ENCODE data around the gene CARMIL3. TPM values are rescaled to one million over a fixed set of nuclear protein-coding genes. Genes with fewer than 3 reads are reported as not detected.

Gene CARMIL3
- total and polyA plus RNA-seq, 2 of the 4 experiments (the other 2 are of a cell fraction): under 0.01 TPM; not detected in 1

DNA sequence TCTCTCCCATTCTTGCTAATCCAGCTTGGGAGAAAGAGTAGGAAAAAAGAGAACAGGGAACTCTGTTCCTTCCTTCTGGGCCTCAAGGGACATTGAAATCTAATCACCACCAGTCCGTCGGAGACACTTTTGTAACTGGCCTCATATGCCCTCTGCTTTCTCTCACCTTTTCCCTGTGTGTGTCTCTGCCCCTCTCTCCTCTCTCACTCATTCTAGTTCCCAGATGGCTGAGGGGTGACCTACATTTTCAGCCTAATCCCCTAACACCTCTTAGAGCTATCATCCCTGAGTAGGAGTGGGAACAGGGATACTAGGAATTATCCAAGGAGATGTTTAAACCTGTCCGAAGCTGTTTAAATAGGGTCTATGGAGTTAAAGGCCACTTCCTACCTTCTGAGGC lies 33.4 kb downstream of the CARMIL3 start:
- Histone ChIP-seq H2BK15ac (ENCODE audit: low read depth, low read length) (no peak overlapping the region), H3K9me1 (ENCODE audit: insufficient read depth, low read length) (no peaks in the 10 kb centered on the region), H4K91ac (ENCODE audit: insufficient read depth, low read depth, low read length) (no peak overlapping the region), H3K9ac (ENCODE audit: low read depth, low read length) (no peak overlapping the region), H3K4me2 (ENCODE audit: low read depth, low read length) (no peak overlapping the region), H2AK5ac (ENCODE audit: low read depth, low read length) (no peak overlapping the region), H3K36me3 (ENCODE audit: control insufficient read depth, insufficient read depth, low read length) (no peaks in the 10 kb centered on the region), H2BK5ac (ENCODE audit: low read depth, low read length, poor library complexity, severe bottlenecking) (no peak overlapping the region), H3K4ac (ENCODE audit: low read depth, low read length) (no peak overlapping the region), H4K5ac (ENCODE audit: low read depth, low read length) (no peak overlapping the region), H3K14ac (replicated peaks; ENCODE audit: low read depth, low read length) (no peak overlapping the region), H3K79me1 (ENCODE audit: low read depth in 1 of 2, low read length in 2 of 2) (no peaks in the 10 kb centered on the region), H3K4me1 (ENCODE audit: control insufficient read depth, insufficient read depth, low read length) (peaks cover 2% of the 10 kb centered on the region; the same call in 1 of the 2 replicates), H3K18ac (ENCODE audit: low read depth, low read length) (no peak overlapping the region), H3K27ac (ENCODE audit: insufficient read depth, low read length) (no peak overlapping the region), H4K20me1 (ENCODE audit: insufficient read depth, low read length) (no peaks in the 10 kb centered on the region; the same call in 1 of the 2 replicates), H3K23ac (ENCODE audit: low read depth, low read length) (no peak overlapping the region), H2AFZ (replicated peaks; ENCODE audit: low read length, poor library complexity) (no peak overlapping the region), H2AK9ac (replicated peaks; ENCODE audit: low read depth, low read length, poor library complexity) (no peak overlapping the region), H2BK120ac (ENCODE audit: low read depth, low read length) (no peak overlapping the region), H4K8ac (ENCODE audit: low read depth in 2 of 2, low read length in 2 of 2) (no peak overlapping the region), H2BK20ac (ENCODE audit: low read depth, low read length) (no peak overlapping the region), H3K4me3 (ENCODE audit: insufficient read depth, low read depth, low read length) (no peak overlapping the region), H3K27me3 (ENCODE audit: control insufficient read depth, insufficient read depth, low read length) (peaks cover 59% of the 10 kb centered on the region), H3K56ac (ENCODE audit: extremely low read depth, insufficient read depth, low read length) (no peak overlapping the region), H3K9me3 (ENCODE audit: control insufficient read depth, insufficient read depth, low read length) (no peaks in the 10 kb centered on the region)
- CTCF ChIA-PET: interaction anchor here (0.8 to 2.0 kb wide), 3 partner anchors 24 to 27 kb away, joined by 3 to 6 read pairs (median 6); no protein-coding TSS in a partner anchor
- dilution Hi-C loops (cut with HindIII; ENCODE audit: low sequenced_read_pairs, unreplicated experiment) (no loop called here), intact Hi-C loops (cut with micrococcal nuclease) (no loop called here), in situ Hi-C loops (cut with MboI; ENCODE audit: low sequenced_read_pairs) (no loop called here)
- TF ChIP-seq MAZ (IDR thresholded peaks at IDR 0.05; ENCODE audit: borderline replicate concordance, low read depth, low read length): no peak
- TF ChIP-seq MXI1 (IDR thresholded peaks at IDR 0.05; ENCODE audit: borderline replicate concordance, low read depth, low read length): no peak
- TF ChIP-seq CHD1 (IDR thresholded peaks at IDR 0.05; ENCODE audit: low read depth, low read length): no peak
- no peak for TF ChIP-seq BHLHE40 (IDR thresholded peaks at IDR 0.05; ENCODE audit: low read depth, low read length)
- TF ChIP-seq SMC3 (IDR thresholded peaks at IDR 0.05; ENCODE audit: low read depth, low read length): no peak
- TF ChIP-seq NFE2L2 (IDR thresholded peaks at IDR 0.05; ENCODE audit: low read depth, low read length): no peak
- TF ChIP-seq CEBPB (IDR thresholded peaks at IDR 0.05; ENCODE audit: low read depth, low read length): no peak
- TF ChIP-seq RFX5 (IDR thresholded peaks at IDR 0.05; ENCODE audit: low read depth, low read length): no peak
- TF ChIP-seq MAFK (IDR thresholded peaks at IDR 0.05; ENCODE audit: low read depth, low read length): no peak
- no peak for TF ChIP-seq POLR2A (IDR thresholded peaks at IDR 0.05; ENCODE audit: low read depth, low read length)
- TF ChIP-seq RCOR1 (IDR thresholded peaks at IDR 0.05; ENCODE audit: insufficient replicate concordance, low read length): no peak
- TF ChIP-seq CTCF (conservative IDR thresholded peaks at IDR 0.05; ENCODE audit: low read depth, low read length): no peak
- TF ChIP-seq FOS (IDR thresholded peaks at IDR 0.05; ENCODE audit: low read depth, low read length): no peak
- TF ChIP-seq USF2 (IDR thresholded peaks at IDR 0.05; ENCODE audit: low read depth, low read length): no peak
- TF ChIP-seq, protein P1, sequence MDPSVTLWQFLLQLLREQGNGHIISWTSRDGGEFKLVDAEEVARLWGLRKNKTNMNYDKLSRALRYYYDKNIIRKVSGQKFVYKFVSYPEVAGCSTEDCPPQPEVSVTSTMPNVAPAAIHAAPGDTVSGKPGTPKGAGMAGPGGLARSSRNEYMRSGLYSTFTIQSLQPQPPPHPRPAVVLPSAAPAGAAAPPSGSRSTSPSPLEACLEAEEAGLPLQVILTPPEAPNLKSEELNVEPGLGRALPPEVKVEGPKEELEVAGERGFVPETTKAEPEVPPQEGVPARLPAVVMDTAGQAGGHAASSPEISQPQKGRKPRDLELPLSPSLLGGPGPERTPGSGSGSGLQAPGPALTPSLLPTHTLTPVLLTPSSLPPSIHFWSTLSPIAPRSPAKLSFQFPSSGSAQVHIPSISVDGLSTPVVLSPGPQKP (IDR thresholded peaks at IDR 0.05; ENCODE audit: borderline replicate concordance, low read depth, low read length): no peak
- POLR2A ChIA-PET (ENCODE audit: unreplicated experiment): no interaction called here
- DNase-seq (no peak), ATAC-seq (ENCODE audit: low read depth) (no peak)
- BruUV-seq (replicated peaks): no TSS peak
- no CpG with 5 or more reads among the region's 3 CpGs for WGBS, 2 experiments (ENCODE audit: extremely low coverage in 2 of 2, insufficient read length in 1 of 2)

Data from IMR-90 (cell line).